H1 (cell line): ENCODE data around the gene TMEM144. TPM values are rescaled to one million over a fixed set of nuclear protein-coding genes. Genes with fewer than 3 reads are reported as not detected.

ENCODE experiments used
- CTCF ChIA-PET: fragments of 300-600 bp; sonication (Branson Sonifier 250); formaldehyde crosslinking; loops from one replicate; lab custom pipeline; 2021; ENCODE audit not compliant: partially characterized antibody; lab: Charles Lee
- POLR2A ChIA-PET: fragments of 300-600 bp; sonication (Branson Sonifier 250); formaldehyde crosslinking; loops from one replicate; lab custom pipeline; 2021; ENCODE audit warnings: inconsistent platforms; ENCODE audit not compliant: partially characterized antibody; lab: Charles Lee
- DNase-seq, 2 experiments: peaks; one replicate each; pipeline versions ENCODE4 v3.0.0 to v3.0.0-alpha.2; 2010 to 2022; ENCODE audit warnings: low spot score in 2 of 2, low read depth in 1 of 2, mixed read lengths in 1 of 2
- FAIRE-seq: peaks from 2 replicates; lab custom pipeline; 2011; peaks lifted over from hg19 to GRCh38; lab: Jason Lieb, UNC
- H2AFZ ChIP-seq: 2 replicates; pipeline ENCODE4 v1.8.1; 2012; ENCODE audit warnings: low read length, inconsistent platforms
- H2AK5ac ChIP-seq: 2 replicates; pipeline ENCODE4 v1.6.1; 2013; ENCODE audit warnings: low read depth, low read length
- H2BK120ac ChIP-seq: replicated peaks from 2 replicates; pipeline ENCODE3; 2013; ENCODE audit warnings: low read depth, low read length, inconsistent platforms
- H2BK12ac ChIP-seq: 2 replicates; pipeline ENCODE4 v1.6.1; 2013; ENCODE audit warnings: low read depth, low read length
- H2BK15ac ChIP-seq: 2 replicates; pipeline ENCODE4 v1.6.1; 2013; ENCODE audit warnings: low read length
- H2BK20ac ChIP-seq: 2 replicates; pipeline ENCODE4 v1.6.1; 2013; ENCODE audit warnings: low read length
- H2BK5ac ChIP-seq: 2 replicates; pipeline ENCODE4 v1.6.1; 2013; ENCODE audit warnings: low read depth, low read length
- H3K14ac ChIP-seq: 2 replicates; pipeline ENCODE4 v1.6.1; 2013; ENCODE audit warnings: inconsistent platforms; ENCODE audit not compliant: insufficient read length
- H3K18ac ChIP-seq: 2 replicates; pipeline ENCODE4 v1.6.1; 2013; ENCODE audit warnings: low read length; ENCODE audit errors: extremely low read depth
- H3K23ac ChIP-seq: 2 replicates; pipeline ENCODE4 v1.6.1; 2013; ENCODE audit warnings: inconsistent platforms; ENCODE audit not compliant: insufficient read length
- H3K23me2 ChIP-seq: 2 replicates; pipeline ENCODE4 v1.6.1; 2013; ENCODE audit warnings: low read depth, low read length
- H3K27ac ChIP-seq: 2 replicates; pipeline ENCODE4 v1.6.1; 2011; ENCODE audit warnings: low read depth, low read length, inconsistent platforms
- H3K27me3 ChIP-seq, 4 experiments: replicated peaks in 1 of 4; 1 replicate in 1 of 4; 2 replicates in 3 of 4; pipeline versions ENCODE4 v1.6.1 to v1.8.1; 2011 to 2013; ENCODE audit warnings: low read length in 3 of 4, mild to moderate bottlenecking in 3 of 4, inconsistent platforms in 2 of 4, mixed read lengths in 2 of 4, moderate library complexity in 1 of 4; ENCODE audit not compliant: control insufficient read depth in 3 of 4, insufficient read depth in 3 of 4; ENCODE audit errors: extremely low read depth in 1 of 4
- H3K36me3 ChIP-seq, 4 experiments: 2 replicates each; pipeline versions ENCODE4 v1.6.1 to v1.8.1; 2011 to 2013; ENCODE audit warnings: mild to moderate bottlenecking in 4 of 4, low read length in 3 of 4, moderate library complexity in 2 of 4, control low read depth in 1 of 4, inconsistent platforms in 1 of 4; ENCODE audit not compliant: insufficient read depth in 4 of 4, control insufficient read depth in 2 of 4
- H3K4ac ChIP-seq: replicated peaks from 2 replicates; pipeline ENCODE3; 2013; ENCODE audit warnings: low read length, low read depth, mixed read lengths, inconsistent platforms; ENCODE audit not compliant: insufficient read length
- H3K4me1 ChIP-seq, 4 experiments: replicated peaks in 1 of 4; 1 replicate in 1 of 4; 2 replicates in 3 of 4; pipeline versions ENCODE4 v1.6.1 to v1.8.1; 2011 to 2013; ENCODE audit warnings: low read length in 3 of 4, inconsistent platforms in 2 of 4, mixed read lengths in 1 of 4; ENCODE audit not compliant: insufficient read depth in 4 of 4, control insufficient read depth in 3 of 4
- H3K4me2 ChIP-seq, 2 experiments: 2 replicates each; pipeline versions ENCODE4 v1.6.1 to v1.8.1; 2011 to 2013; ENCODE audit warnings: low read depth in 2 of 2, low read length in 2 of 2, control low read depth in 1 of 2, inconsistent platforms in 1 of 2, mild to moderate bottlenecking in 1 of 2; ENCODE audit not compliant: insufficient read depth in 1 of 2
- H3K4me3 ChIP-seq, 4 experiments: fragments of 200-600, 300-600 bp in 1 of 4; sonication (generic), shearing (Covaris generic), sonication (Bioruptor Twin) in 1 of 4; 2 replicates each; pipeline versions ENCODE4 v1.5.1 to v1.8.1; 2011 to 2016; ENCODE audit warnings: low read length in 4 of 4, low read depth in 3 of 4, control low read depth in 2 of 4, inconsistent platforms in 2 of 4, mild to moderate bottlenecking in 2 of 4, mixed read lengths in 1 of 4, moderate library complexity in 1 of 4; ENCODE audit not compliant: insufficient read depth in 2 of 4; ENCODE audit errors: extremely low read depth in 1 of 4
- H3K56ac ChIP-seq: replicated peaks from 2 replicates; pipeline ENCODE3; 2013; ENCODE audit warnings: low read depth, mild to moderate bottlenecking, mixed read lengths, low read length, inconsistent platforms; ENCODE audit not compliant: insufficient read length
- H3K79me1 ChIP-seq: 2 replicates; pipeline ENCODE4 v1.6.1; 2013; ENCODE audit warnings: low read depth, low read length, control low read depth
- H3K79me2 ChIP-seq, 2 experiments: 2 replicates each; pipeline versions ENCODE4 v1.6.1 to v1.8.1; 2012 to 2013; ENCODE audit warnings: low read length in 2 of 2, mild to moderate bottlenecking in 2 of 2, inconsistent platforms in 1 of 2; ENCODE audit not compliant: insufficient read depth in 2 of 2, control insufficient read depth in 1 of 2
- H3K9ac ChIP-seq, 4 experiments: replicated peaks in 1 of 4; 1 replicate in 1 of 4; 2 replicates in 3 of 4; pipeline versions ENCODE4 v1.6.1 to v1.8.1; 2011 to 2013; ENCODE audit warnings: low read depth in 3 of 4, low read length in 3 of 4, control low read depth in 2 of 4, mild to moderate bottlenecking in 2 of 4, moderate library complexity in 2 of 4, inconsistent platforms in 1 of 4; ENCODE audit errors: extremely low read depth in 1 of 4
- H3K9me3 ChIP-seq, 2 experiments: 2 replicates each; pipeline versions ENCODE4 v1.6.1 to v1.8.1; 2012 to 2013; ENCODE audit warnings: mild to moderate bottlenecking in 2 of 2, moderate library complexity in 2 of 2, control low read depth in 1 of 2, inconsistent platforms in 1 of 2, low read depth in 1 of 2, low read length in 1 of 2, mixed read lengths in 1 of 2; ENCODE audit not compliant: insufficient read depth in 2 of 2
- H4K20me1 ChIP-seq, 2 experiments: replicated peaks in 1 of 2; 2 replicates each; pipeline versions ENCODE3 to v1.8.1; 2011 to 2013; ENCODE audit warnings: inconsistent platforms in 2 of 2, low read length in 2 of 2, mild to moderate bottlenecking in 1 of 2; ENCODE audit not compliant: insufficient read depth in 2 of 2, control insufficient read depth in 1 of 2
- H4K5ac ChIP-seq: 2 replicates; pipeline ENCODE4 v1.6.1; 2013; ENCODE audit warnings: low read length, low read depth, mixed read lengths, inconsistent platforms; ENCODE audit not compliant: insufficient read length
- H4K8ac ChIP-seq: 2 replicates; pipeline ENCODE4 v1.8.0; 2013; ENCODE audit warnings: mild to moderate bottlenecking, moderate library complexity, low read length, inconsistent platforms; ENCODE audit not compliant: insufficient read depth; ENCODE audit errors: extremely low read depth
- H4K91ac ChIP-seq: replicated peaks from 2 replicates; pipeline ENCODE3; 2013; ENCODE audit warnings: low read length, mixed read lengths, inconsistent platforms; ENCODE audit not compliant: insufficient read length
- ASH2L ChIP-seq: fragments of 200-600, 300-600 bp; sonication (generic); IDR thresholded peaks from one replicate; pipeline ENCODE4 v1.7.1; 2017; ENCODE audit warnings: low read length
- CHD2 ChIP-seq: IDR thresholded peaks from 2 replicates; pipeline ENCODE4 v1.6.1; 2012; ENCODE audit warnings: low read length, improper control_type of control experiment
- CREB1 ChIP-seq: IDR thresholded peaks from 2 replicates; pipeline ENCODE4 v1.6.1; 2012; ENCODE audit warnings: inconsistent platforms
- CTCF ChIP-seq, 3 experiments: IDR thresholded peaks; 1 replicate in 2 of 3; 2 replicates in 1 of 3; pipeline versions ENCODE4 v1.5.1 to v1.6.1; 2011; ENCODE audit warnings: low read length in 3 of 3, mild to moderate bottlenecking in 3 of 3, inconsistent platforms in 2 of 3, low read depth in 1 of 3, moderate library complexity in 1 of 3; ENCODE audit not compliant: insufficient read depth in 1 of 3; ENCODE audit errors: control extremely low read depth in 1 of 3
- EP300 ChIP-seq, 2 experiments: IDR thresholded peaks; 1 replicate in 1 of 2; 2 replicates in 1 of 2; pipeline ENCODE4 v1.6.1; 2011 to 2012; ENCODE audit warnings: low read depth in 2 of 2, low read length in 2 of 2, mild to moderate bottlenecking in 2 of 2, borderline replicate concordance in 1 of 2, inconsistent platforms in 1 of 2, moderate library complexity in 1 of 2
- NRF1 ChIP-seq: IDR thresholded peaks from 2 replicates; pipeline ENCODE4 v1.6.1; 2011; ENCODE audit warnings: mild to moderate bottlenecking, low read depth, low read length, improper control_type of control experiment
- PHF8 ChIP-seq: fragments of 200-600 bp; sonication (generic); conservative IDR thresholded peaks from 2 replicates; pipeline ENCODE4 v1.7.1; 2012; ENCODE audit warnings: low read depth, mild to moderate bottlenecking, inconsistent platforms, low read length, moderate library complexity
- SAP30 ChIP-seq: fragments of 300-600 bp; sonication (generic); IDR thresholded peaks from 2 replicates; pipeline ENCODE4 v1.7.1; 2012; ENCODE audit warnings: low read length, moderate library complexity, mild to moderate bottlenecking, inconsistent platforms; ENCODE audit not compliant: insufficient read depth, insufficient replicate concordance
- SP2 ChIP-seq: IDR thresholded peaks from 2 replicates; pipeline ENCODE4 v1.6.1; 2012; ENCODE audit warnings: mild to moderate bottlenecking, low read length, inconsistent platforms
- TCF12 ChIP-seq: IDR thresholded peaks from 2 replicates; pipeline ENCODE4 v1.6.1; 2011; ENCODE audit warnings: low read depth, mild to moderate bottlenecking, low read length
- WGBS, 2 experiments: shearing (Covaris generic) in 1 of 2; methylation state at CpG; one replicate each; pipeline versions ENCODE4 v1.1.6 to v1.1.7; 2013 to 2015; ENCODE audit warnings: low lambda C conversion rate in 2 of 2, mixed read lengths in 2 of 2, inconsistent platforms in 1 of 2, low coverage in 1 of 2, missing lambda C conversion rate in 1 of 2; ENCODE audit not compliant: insufficient replicate concordance in 2 of 2, insufficient coverage in 1 of 2, insufficient read length in 1 of 2; ENCODE audit errors: extremely low coverage in 1 of 2, missing lambda C conversion rate in 1 of 2; 5-methylcytosine and 5-hydroxymethylcytosine counted together
- polyA plus RNA-seq, 7 experiments: library from polyadenylated mRNA; depleted of rRNA in 3 of 7; stranded (reverse) in 5 of 7; unstranded in 2 of 7; fragments of >200 nt in 5 of 7; fragments of 200-250 nt in 2 of 7; gene quantifications; 1 replicate in 5 of 7; 2 replicates in 1 of 7; 4 replicates in 1 of 7; pipeline versions ENCODE4 v1.2.1 to v1.2.3, GENCODE V29; 2011 to 2013; ENCODE audit warnings: missing spikeins in 2 of 7, mixed read lengths in 2 of 7
- total RNA-seq: library from RNA; stranded (reverse); fragmentation: NEBNext Ultra II Directional; extraction: Animal tissue kit (Norgen Biotek cat#: 25700); gene quantifications from 2 replicates; pipeline ENCODE4 v1.2.1, GENCODE V29; 2021

The TMEM144 gene
- total and polyA plus RNA-seq, 2 of the 8 experiments (the other 6 are each of a cell fraction or from before 2014, with no cell fraction given), result 1.9 to 2.6 TPM

- no peak overlapping the region for H4K5ac ChIP-seq
- H3K18ac ChIP-seq, result no peak overlapping the region
- H3K23ac ChIP-seq, result no peak overlapping the region
- DNase-seq (no peak), FAIRE-seq (no peak)
- H3K9me3 ChIP-seq, result no peaks in the 10 kb centered on the region
- no peak overlapping the region for H3K4ac ChIP-seq
- H2BK20ac ChIP-seq, result no peak overlapping the region
- no peak overlapping the region for H3K56ac ChIP-seq
- no peak overlapping the region for H2BK120ac ChIP-seq
- ChIA-PET CTCF (no interaction called here), POLR2A (no interaction called here)
- no peak overlapping the region for H3K14ac ChIP-seq
- no peak overlapping the region for H2AFZ ChIP-seq
- no peaks in the 10 kb centered on the region; the same call in 1 of the 2 replicates for H3K23me2 ChIP-seq
- H4K91ac ChIP-seq, result no peak overlapping the region
- H2BK12ac ChIP-seq, result no peak overlapping the region
- no peak overlapping the region for H3K9ac ChIP-seq
- H3K4me3 ChIP-seq, result no peak overlapping the region
- no peak overlapping the region for H2BK15ac ChIP-seq
- H3K79me2 ChIP-seq, result no peaks in the 10 kb centered on the region
- no peak overlapping the region for H3K4me2 ChIP-seq
- H2AK5ac ChIP-seq, result no peak overlapping the region
- no peaks in the 10 kb centered on the region for H4K20me1 ChIP-seq
- no peak overlapping the region for H2BK5ac ChIP-seq
- H4K8ac ChIP-seq, result no peak overlapping the region
- H3K36me3 ChIP-seq, result no peaks in the 10 kb centered on the region
- no peaks in the 10 kb centered on the region for H3K27me3 ChIP-seq
- no peak overlapping the region for H3K27ac ChIP-seq
- TF ChIP-seq NRF1 (no peak), ASH2L (no peak), TCF12 (no peak), SAP30 (no peak), SP2 (no peak), PHF8 (no peak), CREB1 (no peak), EP300 (IDR thresholded peaks at IDR 0.05; ENCODE audit: borderline replicate concordance in 1 of 2, low read depth in 2 of 2, low read length in 2 of 2) (no peak), CHD2 (no peak), CTCF (IDR thresholded peaks at IDR 0.05; ENCODE audit: control extremely low read depth in 1 of 3, insufficient read depth in 1 of 3, low read depth in 1 of 3, low read length in 3 of 3) (no peak)
- H3K79me1 ChIP-seq, result no peaks in the 10 kb centered on the region
- peaks cover 0 to 3% (median 0%) of the 10 kb centered on the region in 4 experiments; a peak in 1 of 7 replicates for H3K4me1 ChIP-seq
- WGBS, 2 experiments, result 95% methylated on average over 2 of the region's 2 CpGs; no CpG with 5 or more reads in 1 of the 2 experiments
Observed at GRCh38 chr4:158239196-158239595, 28.9 kb downstream of the TMEM144 start.
